ENCODE measurements around the gene DOK7.

The DOK7 gene

DNA sequence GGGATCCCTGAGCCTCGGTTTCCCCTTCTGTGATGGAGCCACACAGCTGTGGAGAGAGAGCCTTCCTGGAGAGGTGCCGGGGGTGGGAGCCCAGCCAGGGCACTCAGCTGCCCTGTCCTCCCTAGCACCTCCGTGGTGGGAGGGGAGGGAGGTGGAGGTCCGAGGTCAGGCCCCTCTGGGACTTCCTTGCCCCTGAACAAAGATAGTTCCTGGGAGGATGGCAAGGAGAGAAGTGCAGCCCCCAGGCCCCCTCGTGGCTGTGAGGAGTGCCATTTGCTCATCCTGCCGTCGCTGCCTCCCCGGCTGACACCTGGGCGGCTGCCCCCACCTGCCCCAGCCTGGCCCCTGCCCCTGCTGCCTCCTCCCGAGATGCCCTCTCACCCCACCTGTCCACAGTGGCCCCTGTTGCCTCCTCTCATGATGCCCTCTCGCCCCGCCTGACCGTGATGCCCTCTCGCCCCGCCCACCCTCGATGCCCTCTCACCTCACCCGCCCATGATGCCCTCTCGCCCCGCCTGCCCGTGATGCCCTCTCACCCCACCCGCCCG lies 12.7 kb downstream of the DOK7 start:
- TF ChIP-seq ZFX (IDR thresholded peaks at IDR 0.05; ENCODE audit: borderline replicate concordance): no peak
- TF ChIP-seq, protein P1, sequence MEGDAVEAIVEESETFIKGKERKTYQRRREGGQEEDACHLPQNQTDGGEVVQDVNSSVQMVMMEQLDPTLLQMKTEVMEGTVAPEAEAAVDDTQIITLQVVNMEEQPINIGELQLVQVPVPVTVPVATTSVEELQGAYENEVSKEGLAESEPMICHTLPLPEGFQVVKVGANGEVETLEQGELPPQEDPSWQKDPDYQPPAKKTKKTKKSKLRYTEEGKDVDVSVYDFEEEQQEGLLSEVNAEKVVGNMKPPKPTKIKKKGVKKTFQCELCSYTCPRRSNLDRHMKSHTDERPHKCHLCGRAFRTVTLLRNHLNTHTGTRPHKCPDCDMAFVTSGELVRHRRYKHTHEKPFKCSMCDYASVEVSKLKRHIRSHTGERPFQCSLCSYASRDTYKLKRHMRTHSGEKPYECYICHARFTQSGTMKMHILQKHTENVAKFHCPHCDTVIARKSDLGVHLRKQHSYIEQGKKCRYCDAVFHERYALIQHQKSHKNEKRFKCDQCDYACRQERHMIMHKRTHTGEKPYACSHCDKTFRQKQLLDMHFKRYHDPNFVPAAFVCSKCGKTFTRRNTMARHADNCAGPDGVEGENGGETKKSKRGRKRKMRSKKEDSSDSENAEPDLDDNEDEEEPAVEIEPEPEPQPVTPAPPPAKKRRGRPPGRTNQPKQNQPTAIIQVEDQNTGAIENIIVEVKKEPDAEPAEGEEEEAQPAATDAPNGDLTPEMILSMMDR (IDR thresholded peaks at IDR 0.05): no peak
- no peak overlapping the region for H3K27ac ChIP-seq

DNA sequence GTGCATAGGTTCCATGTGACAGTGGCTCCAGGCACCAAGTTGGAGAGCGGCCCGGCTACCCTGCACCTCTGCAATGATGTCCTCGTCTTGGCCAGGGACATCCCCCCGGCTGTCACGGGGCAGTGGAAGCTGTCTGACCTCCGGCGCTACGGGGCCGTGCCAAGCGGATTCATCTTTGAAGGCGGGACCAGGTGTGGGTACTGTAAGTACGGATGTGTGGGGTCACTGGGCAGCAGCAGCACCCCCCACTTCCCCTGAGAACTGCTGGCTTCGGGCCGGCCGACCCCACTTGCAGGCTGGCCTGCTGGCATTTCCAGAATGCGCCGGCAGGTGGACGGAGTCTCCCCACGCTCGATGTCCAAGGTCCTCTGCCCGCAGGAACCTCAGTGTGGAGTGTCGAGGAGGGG lies 13.2 kb downstream of the DOK7 start:
- TF ChIP-seq, protein P1 (IDR thresholded peaks at IDR 0.05): no peak
- no peak for TF ChIP-seq ZFX (IDR thresholded peaks at IDR 0.05; ENCODE audit: borderline replicate concordance)

DNA sequence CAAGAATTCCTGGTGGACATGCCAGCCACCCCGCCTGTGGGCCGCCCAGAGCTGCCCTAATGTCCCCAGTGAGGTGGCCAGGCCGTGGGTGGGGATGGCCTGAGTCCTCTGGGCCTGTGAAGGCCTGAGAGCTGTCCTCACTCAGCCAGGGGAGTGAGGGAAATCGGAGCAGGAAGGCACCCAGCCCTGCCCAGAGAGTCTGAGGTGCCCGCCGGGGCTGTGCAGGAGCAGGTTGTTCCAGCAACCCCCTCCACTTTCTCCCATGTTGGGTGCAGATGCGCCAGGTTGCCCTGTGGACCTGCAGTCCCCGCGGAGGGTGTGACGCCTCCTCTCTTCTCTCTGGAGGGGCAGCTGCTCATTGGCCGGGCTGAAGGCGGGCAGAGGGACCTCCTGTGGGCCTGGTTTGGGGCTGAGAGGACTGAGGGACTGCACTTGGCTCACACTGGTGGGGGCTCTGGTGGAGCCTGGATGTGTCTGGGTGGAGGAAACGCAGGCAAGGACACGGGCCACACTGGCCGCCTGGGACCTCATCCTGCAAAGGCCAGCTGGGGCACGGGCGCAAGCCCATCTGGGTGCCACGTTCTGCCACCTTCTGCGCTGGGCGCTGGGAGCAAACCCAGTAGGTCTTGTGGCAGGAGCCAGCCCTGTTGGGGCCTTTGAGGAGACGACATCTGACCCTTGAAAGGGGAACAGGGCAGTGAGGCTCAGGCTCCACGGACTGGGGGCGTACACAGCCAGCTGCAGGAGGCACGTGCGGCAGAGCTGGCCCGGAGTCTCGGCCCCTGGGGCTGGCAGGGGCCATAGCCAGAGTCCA lies 14.0 kb downstream of the DOK7 start:
- TF ChIP-seq, protein P1 (IDR thresholded peaks at IDR 0.05): no peak
- TF ChIP-seq ZFX (IDR thresholded peaks at IDR 0.05; ENCODE audit: borderline replicate concordance): no peak
- no peak overlapping the region for H3K27ac ChIP-seq

More for the DNA sequence above, 13.2 kb downstream of the DOK7 start:
- no peak overlapping the region for H3K27ac ChIP-seq

DNA sequence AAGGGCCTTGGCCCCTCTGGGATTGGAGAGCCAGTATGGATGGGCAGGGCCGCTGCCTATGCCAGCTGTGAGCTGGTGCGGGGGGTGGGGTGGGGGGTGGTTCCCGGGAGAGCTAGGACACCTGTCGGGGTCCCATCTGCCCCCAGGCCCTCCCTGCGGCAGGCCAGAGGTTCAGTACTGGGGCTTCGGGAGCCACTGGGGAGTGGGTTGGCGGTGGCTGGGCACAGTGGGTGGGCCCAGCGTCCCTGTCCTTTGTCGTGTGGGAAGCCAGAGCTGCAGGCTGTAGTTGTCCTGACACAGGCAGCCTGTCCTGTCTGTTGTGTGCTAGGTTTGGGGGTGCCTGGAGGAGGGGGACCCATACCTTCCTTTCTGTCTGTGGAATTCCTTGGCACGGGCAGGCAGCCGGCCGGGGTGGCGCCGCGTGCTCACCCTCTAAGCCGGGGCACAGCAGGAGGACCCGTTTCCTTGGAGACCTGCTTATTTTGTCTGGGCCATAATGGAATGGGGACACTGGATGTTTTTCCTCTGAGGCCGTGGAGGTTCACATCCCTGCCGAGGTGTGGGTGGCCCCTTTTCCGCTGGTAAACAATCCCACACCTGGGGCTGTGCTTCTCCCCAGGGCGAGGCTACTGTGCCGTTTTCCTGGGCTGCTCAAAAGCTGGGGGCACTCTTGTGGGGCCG lies 14.8 kb downstream of the DOK7 start:
- TF ChIP-seq, protein P1 (IDR thresholded peaks at IDR 0.05): no peak
- no peak for TF ChIP-seq ZFX (IDR thresholded peaks at IDR 0.05; ENCODE audit: borderline replicate concordance)
- no peak overlapping the region for H3K27ac ChIP-seq

DNA sequence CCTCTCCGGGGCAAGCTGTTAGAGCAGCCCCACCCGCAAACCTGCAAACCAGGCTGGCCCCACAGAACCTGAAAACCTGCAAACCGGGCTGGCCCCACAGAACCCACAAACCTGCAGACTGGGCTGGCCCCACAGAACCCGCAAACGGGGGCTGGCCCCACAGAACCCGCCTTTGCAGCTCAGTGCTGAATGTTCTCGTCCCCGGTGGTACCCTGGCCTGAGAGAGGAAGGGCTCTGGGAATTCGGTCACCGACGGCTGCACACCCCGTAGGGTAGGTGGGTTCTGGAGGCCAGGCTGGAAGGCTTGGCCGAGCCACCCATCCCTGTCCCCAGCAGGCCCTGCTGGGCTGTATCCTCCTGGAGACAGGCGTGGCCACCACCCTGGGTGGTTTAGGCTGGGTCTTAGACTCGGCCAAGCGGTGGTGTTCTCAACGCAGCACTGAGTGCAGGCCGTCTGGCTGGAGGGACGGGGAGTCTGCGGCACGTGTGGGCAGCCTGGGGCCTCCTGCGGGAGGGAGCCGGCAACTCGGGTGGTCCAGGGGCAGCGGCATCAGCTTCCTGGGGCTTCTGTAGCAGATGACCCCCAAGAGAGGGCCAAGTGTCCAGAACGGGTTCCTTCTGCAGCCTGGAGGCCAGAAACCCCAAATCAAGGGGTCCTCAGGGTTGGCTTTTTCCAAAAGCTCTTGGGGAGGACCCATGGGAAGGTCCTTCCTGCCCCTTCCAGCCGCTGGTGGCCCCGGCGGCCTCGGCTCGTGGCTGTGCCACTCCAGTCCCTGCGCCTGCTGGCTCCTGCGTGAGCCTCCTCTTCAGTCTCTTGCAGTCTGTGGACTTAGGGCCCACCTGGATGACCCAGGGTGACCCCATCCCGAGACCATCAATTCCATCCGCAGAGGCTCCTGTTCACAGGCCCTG lies 15.6 kb downstream of the DOK7 start:
- H3K27ac ChIP-seq: no peak overlapping the region
- no peak for TF ChIP-seq ZFX (IDR thresholded peaks at IDR 0.05; ENCODE audit: borderline replicate concordance)
- TF ChIP-seq, protein P1 (IDR thresholded peaks at IDR 0.05): no peak

DNA sequence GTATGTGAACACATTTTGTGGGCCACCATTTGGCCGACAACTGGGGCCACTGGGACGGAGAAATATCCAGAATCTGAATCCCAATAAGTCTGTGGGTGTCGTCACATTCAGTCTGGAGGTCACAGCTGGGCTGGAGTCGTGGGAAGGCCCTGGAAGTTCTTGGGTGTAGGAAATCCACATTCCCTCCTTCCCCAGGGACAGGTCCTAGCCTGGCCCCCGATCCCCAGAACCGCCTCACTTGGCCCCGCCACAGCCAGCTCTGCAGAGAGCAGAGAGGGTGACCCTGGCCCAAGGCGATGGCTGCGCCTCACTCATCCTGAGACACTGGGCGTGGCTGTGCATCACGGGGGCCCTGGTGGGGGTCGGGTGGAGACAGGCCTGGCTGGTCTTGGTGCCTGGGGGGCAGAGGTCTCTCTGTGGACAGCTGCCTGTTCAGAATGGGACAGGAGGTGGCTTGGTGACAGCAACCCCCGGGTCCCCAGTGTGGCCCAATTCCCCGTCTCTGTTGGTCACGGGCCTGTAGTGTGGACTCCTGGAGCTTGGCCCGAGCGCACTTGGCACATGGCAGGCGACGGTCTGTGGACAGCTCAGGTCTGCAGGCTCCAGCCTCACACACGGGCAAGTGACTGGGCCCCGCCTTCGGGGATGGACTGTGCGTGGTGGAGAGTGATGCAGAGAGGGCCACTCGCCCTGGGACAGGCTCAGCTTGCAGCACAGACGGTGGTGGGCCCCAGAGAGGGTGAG lies 16.4 kb downstream of the DOK7 start:
- TF ChIP-seq, protein P1 (IDR thresholded peaks at IDR 0.05): no peak
- TF ChIP-seq ZFX (IDR thresholded peaks at IDR 0.05; ENCODE audit: borderline replicate concordance): no peak
- H3K27ac ChIP-seq: no peak overlapping the region

All from 22Rv1 (cell line).